Body of pancreas (tissue), 4 donors: Measurements from ENCODE around the gene DENND2A.

Experiments
- POLR2A ChIP-seq, 3 donors: fragments of 450-650 bp; IDR thresholded peaks; one replicate each; pipeline ENCODE4 v1.6.1; 2016; ENCODE audit warnings: antibody characterized with exemption in 3 of 3, mild to moderate bottlenecking in 2 of 3
- TF ChIP-seq, protein P1 (sequence below), 7 experiments: fragments of 450-650 bp in 4 of 7; fragments of 200-600 bp in 3 of 7; sonication (generic) in 3 of 7; IDR thresholded peaks; one replicate each; pipeline ENCODE4 v1.5.1; 2016 to 2019; ENCODE audit warnings: antibody characterized with exemption in 7 of 7

DNA sequence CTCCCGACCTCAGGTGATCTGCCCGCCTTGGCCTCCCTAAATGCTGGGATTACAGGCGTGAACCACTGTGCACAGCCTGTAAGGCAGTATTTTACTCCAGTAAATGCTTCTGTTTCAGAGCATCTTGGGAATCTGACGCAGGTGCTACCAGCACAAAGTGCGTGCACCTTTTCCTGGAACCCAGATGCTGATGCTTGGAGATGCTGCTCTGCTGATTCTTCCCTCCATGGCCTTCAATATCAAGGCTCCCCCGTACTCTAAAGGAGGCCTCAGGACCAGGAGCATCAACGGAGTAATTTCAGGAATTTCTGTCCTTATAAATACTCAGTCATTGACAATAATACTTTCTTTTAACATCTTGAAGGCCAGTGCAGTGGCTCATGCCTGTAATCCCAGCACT, 23.5 kb downstream of the DENND2A start:
- TF ChIP-seq, protein P1, sequence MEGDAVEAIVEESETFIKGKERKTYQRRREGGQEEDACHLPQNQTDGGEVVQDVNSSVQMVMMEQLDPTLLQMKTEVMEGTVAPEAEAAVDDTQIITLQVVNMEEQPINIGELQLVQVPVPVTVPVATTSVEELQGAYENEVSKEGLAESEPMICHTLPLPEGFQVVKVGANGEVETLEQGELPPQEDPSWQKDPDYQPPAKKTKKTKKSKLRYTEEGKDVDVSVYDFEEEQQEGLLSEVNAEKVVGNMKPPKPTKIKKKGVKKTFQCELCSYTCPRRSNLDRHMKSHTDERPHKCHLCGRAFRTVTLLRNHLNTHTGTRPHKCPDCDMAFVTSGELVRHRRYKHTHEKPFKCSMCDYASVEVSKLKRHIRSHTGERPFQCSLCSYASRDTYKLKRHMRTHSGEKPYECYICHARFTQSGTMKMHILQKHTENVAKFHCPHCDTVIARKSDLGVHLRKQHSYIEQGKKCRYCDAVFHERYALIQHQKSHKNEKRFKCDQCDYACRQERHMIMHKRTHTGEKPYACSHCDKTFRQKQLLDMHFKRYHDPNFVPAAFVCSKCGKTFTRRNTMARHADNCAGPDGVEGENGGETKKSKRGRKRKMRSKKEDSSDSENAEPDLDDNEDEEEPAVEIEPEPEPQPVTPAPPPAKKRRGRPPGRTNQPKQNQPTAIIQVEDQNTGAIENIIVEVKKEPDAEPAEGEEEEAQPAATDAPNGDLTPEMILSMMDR (IDR thresholded peaks at IDR 0.05) = no peak
- no peak for TF ChIP-seq POLR2A (IDR thresholded peaks at IDR 0.05)
